ENCODE data around the gene SRSF3. TPM values are rescaled to one million over a fixed set of nuclear protein-coding genes. Genes with fewer than 3 reads are reported as not detected.

Gene SRSF3
- total RNA-seq, 2 donors from 2014 or later = 493 to 536 TPM

GRCh38 chr6:36603222-36604089 is 9.3 kb downstream of the SRSF3 start:
- Histone ChIP-seq H3K9me3 (ENCODE audit: control insufficient read depth, low read length) (no peaks in the 10 kb centered on the region), H3K27ac (ENCODE audit: low read depth, low read length) (no peak overlapping the region), H3K4me3 (ENCODE audit: low read length) (peak overlapping the region; percentile 96), H3K9ac (ENCODE audit: extremely low read depth, low read length, poor library complexity, severe bottlenecking) (no peak overlapping the region), H3K36me3 (ENCODE audit: control insufficient read depth, insufficient read depth, low read length) (peaks cover 100% of the 10 kb centered on the region), H3K4me1 (ENCODE audit: control insufficient read depth, insufficient read depth, low read length) (peaks cover 7% of the 10 kb centered on the region), H3K27me3 (ENCODE audit: control insufficient read depth, insufficient read depth, low read length, poor library complexity, severe bottlenecking) (no peaks in the 10 kb centered on the region)
- H3K4me3 Mint-ChIP-seq = no peak overlapping the region
- no peak for DNase-seq
- 80 to 96% methylated on average over 1 to 3 of the region's 3 CpGs for WGBS, 2 experiments (ENCODE audit: insufficient coverage in 1 of 2, insufficient read length in 1 of 2)
- H3K9me3 Mint-ChIP-seq = no peaks in the 10 kb centered on the region
- no peak overlapping the region for H3K27ac Mint-ChIP-seq
- no peak for TF ChIP-seq CTCF (conservative IDR thresholded peaks at IDR 0.05)
- peaks cover 31% of the 10 kb centered on the region for H3K4me1 Mint-ChIP-seq
- H3K36me3 Mint-ChIP-seq (ENCODE audit: low read depth) = peaks cover 96% of the 10 kb centered on the region
- no peaks in the 10 kb centered on the region for H3K27me3 Mint-ChIP-seq (ENCODE audit: insufficient read depth)

GRCh38 chr6:36604090-36605060 is 10.2 kb downstream of the SRSF3 start:
- Mint-ChIP-seq H3K4me1 (peaks cover 23% of the 10 kb centered on the region), H3K4me3 (no peak overlapping the region), H3K36me3 (ENCODE audit: low read depth) (peaks cover 95% of the 10 kb centered on the region), H3K9me3 (no peaks in the 10 kb centered on the region), H3K27ac (peak overlapping the region; percentile 44), H3K27me3 (ENCODE audit: insufficient read depth) (no peaks in the 10 kb centered on the region)
- TF ChIP-seq CTCF (conservative IDR thresholded peaks at IDR 0.05) = no peak
- peaks cover 7% of the 10 kb centered on the region for H3K4me1 ChIP-seq (ENCODE audit: control insufficient read depth, insufficient read depth, low read length)
- peaks cover 100% of the 10 kb centered on the region for H3K36me3 ChIP-seq (ENCODE audit: control insufficient read depth, insufficient read depth, low read length)
- no peak overlapping the region for H3K27ac ChIP-seq (ENCODE audit: low read depth, low read length)
- DNase-seq = no peak
- H3K4me3 ChIP-seq (ENCODE audit: low read length) = peak overlapping the region; percentile 96
- WGBS, 2 experiments (ENCODE audit: insufficient coverage in 1 of 2, insufficient read length in 1 of 2) = 95 to 96% methylated on average over 5 to 6 of the region's 6 CpGs
- H3K9ac ChIP-seq (ENCODE audit: extremely low read depth, low read length, poor library complexity, severe bottlenecking) = no peak overlapping the region
- H3K9me3 ChIP-seq (ENCODE audit: control insufficient read depth, low read length) = no peaks in the 10 kb centered on the region
- H3K27me3 ChIP-seq (ENCODE audit: control insufficient read depth, insufficient read depth, low read length, poor library complexity, severe bottlenecking) = no peaks in the 10 kb centered on the region

GRCh38 chr6:36605143-36605542 is 11.0 kb downstream of the SRSF3 start:
- Histone ChIP-seq H3K36me3 (ENCODE audit: control insufficient read depth, insufficient read depth, low read length) (peaks cover 100% of the 10 kb centered on the region), H3K9ac (ENCODE audit: extremely low read depth, low read length, poor library complexity, severe bottlenecking) (no peak overlapping the region), H3K27ac (ENCODE audit: low read depth, low read length) (no peak overlapping the region), H3K4me1 (ENCODE audit: control insufficient read depth, insufficient read depth, low read length) (peaks cover 4% of the 10 kb centered on the region), H3K4me3 (ENCODE audit: low read length) (no peak overlapping the region), H3K9me3 (ENCODE audit: control insufficient read depth, low read length) (no peaks in the 10 kb centered on the region), H3K27me3 (ENCODE audit: control insufficient read depth, insufficient read depth, low read length, poor library complexity, severe bottlenecking) (no peaks in the 10 kb centered on the region)
- Mint-ChIP-seq H3K4me3 (no peak overlapping the region), H3K9me3 (no peaks in the 10 kb centered on the region), H3K36me3 (ENCODE audit: low read depth) (peaks cover 93% of the 10 kb centered on the region), H3K27ac (peak overlapping the region; percentile 44), H3K4me1 (peaks cover 17% of the 10 kb centered on the region), H3K27me3 (ENCODE audit: insufficient read depth) (no peaks in the 10 kb centered on the region)
- no peak for TF ChIP-seq CTCF (conservative IDR thresholded peaks at IDR 0.05)
- no peak for DNase-seq
- WGBS, 2 experiments (ENCODE audit: insufficient coverage in 1 of 2, insufficient read length in 1 of 2) = 93 to 100% methylated on average over 3 to 5 of the region's 5 CpGs
